Activated naive CD8-positive, alpha-beta T cell (primary cell): Measurements from ENCODE around the gene ENDOD1.
A peak's percentile ranks its signal among the peaks of the same experiment; 100 is the strongest.
"Not testable (repeated sequence)": the region's sequence is repeated elsewhere in the genome, so short reads cannot be mapped to it uniquely, and the experiment has no call there.

Experiments
- H3K27ac Mint-ChIP-seq: one replicate; pipeline ENCODE4 v1.8.0; 2021; ENCODE audit warnings: mixed read lengths
- H3K27me3 Mint-ChIP-seq: one replicate; pipeline ENCODE4 v1.8.0; 2021; ENCODE audit warnings: mixed read lengths
- H3K36me3 Mint-ChIP-seq: one replicate; pipeline ENCODE4 v1.8.0; 2021; ENCODE audit warnings: mixed read lengths
- H3K4me1 Mint-ChIP-seq: one replicate; pipeline ENCODE4 v1.8.0; 2021; ENCODE audit warnings: low read depth, mixed read lengths
- H3K4me3 Mint-ChIP-seq: one replicate; pipeline ENCODE4 v1.8.0; 2021; ENCODE audit warnings: mild to moderate bottlenecking, mixed read lengths
- H3K9me3 Mint-ChIP-seq: one replicate; pipeline ENCODE4 v1.8.0; 2021; ENCODE audit warnings: low read depth, mixed read lengths

ENDOD1 gene

GRCh38 chr11:95136747-95137146 is 47.1 kb downstream of the ENDOD1 start:
- not testable (repeated sequence) for H3K9me3 Mint-ChIP-seq, H3K27ac Mint-ChIP-seq, H3K36me3 Mint-ChIP-seq, H3K4me1 Mint-ChIP-seq, H3K27me3 Mint-ChIP-seq, H3K4me3 Mint-ChIP-seq

- Mint-ChIP-seq H3K27me3 (peaks cover 2% of the 10 kb centered on the region), H3K4me1 (no peaks in the 10 kb centered on the region), H3K4me3 (no peak overlapping the region), H3K27ac (no peak overlapping the region), H3K36me3 (peaks cover 3% of the 10 kb centered on the region), H3K9me3 (no peaks in the 10 kb centered on the region)
Observed at GRCh38 chr11:95137299-95137698, 47.7 kb downstream of the ENDOD1 start.

GRCh38 chr11:95138448-95138847 is 48.8 kb downstream of the ENDOD1 start:
- no peaks in the 10 kb centered on the region for H3K4me1 Mint-ChIP-seq
- H3K4me3 Mint-ChIP-seq, result no peak overlapping the region
- no peak overlapping the region for H3K27ac Mint-ChIP-seq
- H3K27me3 Mint-ChIP-seq, result peaks cover 4% of the 10 kb centered on the region
- peaks cover 2% of the 10 kb centered on the region for H3K36me3 Mint-ChIP-seq
- no peaks in the 10 kb centered on the region for H3K9me3 Mint-ChIP-seq

- H3K36me3 Mint-ChIP-seq, result no peaks in the 10 kb centered on the region
- no peaks in the 10 kb centered on the region for H3K4me1 Mint-ChIP-seq
- peaks cover 10% of the 10 kb centered on the region for H3K27me3 Mint-ChIP-seq
- no peaks in the 10 kb centered on the region for H3K9me3 Mint-ChIP-seq
- no peak overlapping the region for H3K27ac Mint-ChIP-seq
- H3K4me3 Mint-ChIP-seq, result no peak overlapping the region
Observed at GRCh38 chr11:95140397-95141033, 50.9 kb downstream of the ENDOD1 start.

- no peak overlapping the region for H3K27ac Mint-ChIP-seq
- no peak overlapping the region for H3K4me3 Mint-ChIP-seq
- H3K27me3 Mint-ChIP-seq, result peaks cover 12% of the 10 kb centered on the region
- H3K4me1 Mint-ChIP-seq, result peaks cover 2% of the 10 kb centered on the region
- no peaks in the 10 kb centered on the region for H3K36me3 Mint-ChIP-seq
- H3K9me3 Mint-ChIP-seq, result no peaks in the 10 kb centered on the region
Observed at GRCh38 chr11:95142431-95142830, 52.8 kb downstream of the ENDOD1 start.

GRCh38 chr11:95143106-95143681 is 53.5 kb downstream of the ENDOD1 start:
- Mint-ChIP-seq H3K4me3 (no peak overlapping the region), H3K36me3 (no peaks in the 10 kb centered on the region), H3K27ac (no peak overlapping the region), H3K9me3 (no peaks in the 10 kb centered on the region), H3K27me3 (peaks cover 12% of the 10 kb centered on the region), H3K4me1 (peaks cover 2% of the 10 kb centered on the region)

- Mint-ChIP-seq H3K4me1 (peaks cover 4% of the 10 kb centered on the region), H3K27ac (no peak overlapping the region), H3K4me3 (no peak overlapping the region), H3K27me3 (peaks cover 12% of the 10 kb centered on the region), H3K36me3 (no peaks in the 10 kb centered on the region), H3K9me3 (no peaks in the 10 kb centered on the region)
Observed at GRCh38 chr11:95144313-95145235, 54.9 kb downstream of the ENDOD1 start.

GRCh38 chr11:95145430-95146060 is 55.9 kb downstream of the ENDOD1 start:
- peaks cover 8% of the 10 kb centered on the region for H3K4me1 Mint-ChIP-seq
- H3K27ac Mint-ChIP-seq, result no peak overlapping the region
- peaks cover 12% of the 10 kb centered on the region for H3K27me3 Mint-ChIP-seq
- H3K9me3 Mint-ChIP-seq, result no peaks in the 10 kb centered on the region
- no peak overlapping the region for H3K4me3 Mint-ChIP-seq
- H3K36me3 Mint-ChIP-seq, result no peaks in the 10 kb centered on the region

- Mint-ChIP-seq H3K27me3 (peaks cover 10% of the 10 kb centered on the region), H3K27ac (no peak overlapping the region), H3K9me3 (no peaks in the 10 kb centered on the region), H3K36me3 (no peaks in the 10 kb centered on the region), H3K4me3 (no peak overlapping the region), H3K4me1 (peaks cover 16% of the 10 kb centered on the region)
Observed at GRCh38 chr11:95147364-95147905, 57.8 kb downstream of the ENDOD1 start.

- Mint-ChIP-seq H3K27me3 (peaks cover 8% of the 10 kb centered on the region), H3K9me3 (no peaks in the 10 kb centered on the region), H3K36me3 (no peaks in the 10 kb centered on the region), H3K4me1 (peaks cover 26% of the 10 kb centered on the region), H3K27ac (no peak overlapping the region), H3K4me3 (no peak overlapping the region)
Observed at GRCh38 chr11:95148406-95148805, 58.8 kb downstream of the ENDOD1 start.

- H3K27me3 Mint-ChIP-seq, result peaks cover 7% of the 10 kb centered on the region
- no peaks in the 10 kb centered on the region for H3K9me3 Mint-ChIP-seq
- H3K4me3 Mint-ChIP-seq, result no peak overlapping the region
- peaks cover 31% of the 10 kb centered on the region for H3K4me1 Mint-ChIP-seq
- H3K36me3 Mint-ChIP-seq, result no peaks in the 10 kb centered on the region
- no peak overlapping the region for H3K27ac Mint-ChIP-seq
Observed at GRCh38 chr11:95148938-95149337, 59.3 kb downstream of the ENDOD1 start.

GRCh38 chr11:95149651-95150364 is 60.2 kb downstream of the ENDOD1 start:
- Mint-ChIP-seq H3K36me3 (no peaks in the 10 kb centered on the region), H3K27ac (peak overlapping the region; percentile 29), H3K27me3 (peaks cover 1% of the 10 kb centered on the region), H3K4me1 (peaks cover 39% of the 10 kb centered on the region), H3K4me3 (peak overlapping the region; percentile 89), H3K9me3 (no peaks in the 10 kb centered on the region)

- peaks cover 42% of the 10 kb centered on the region for H3K4me1 Mint-ChIP-seq
- H3K4me3 Mint-ChIP-seq, result peak overlapping the region; percentile 89
- H3K9me3 Mint-ChIP-seq, result no peaks in the 10 kb centered on the region
- peak overlapping the region; percentile 97 for H3K27ac Mint-ChIP-seq
- peaks cover 1% of the 10 kb centered on the region for H3K27me3 Mint-ChIP-seq
- H3K36me3 Mint-ChIP-seq, result no peaks in the 10 kb centered on the region
Observed at GRCh38 chr11:95150956-95151684, 61.5 kb downstream of the ENDOD1 start.
